A549 (cell line): Measurements from ENCODE around the gene CEACAM16. TPM values are rescaled to one million over a fixed set of nuclear protein-coding genes. Genes with fewer than 3 reads are reported as not detected.

Experiments
- ATAC-seq, 2 experiments: fragments of 200-7000 bp in 1 of 2; fragments of >200 bp in 1 of 2; cut with Nextera tagmentation in 1 of 2; cut with Tn5 transposase in 1 of 2; 3 replicates each; pipeline versions ENCODE4 v1.8.0 to v1.9.1; 2018 to 2020; ENCODE audit warnings: mild to moderate bottlenecking in 1 of 2, moderate library complexity in 1 of 2
- CTCF ChIA-PET: fragments of 300-600 bp; sonication (Branson Sonifier 250); formaldehyde crosslinking; extraction: SDS; loops from one replicate; lab custom pipeline; 2021; ENCODE audit warnings: antibody characterized with exemption, inconsistent platforms; lab: Yijun Ruan, JAX
- POLR2A ChIA-PET: fragments of 350-600 bp; formaldehyde crosslinking; extraction: SDS; loops from one replicate; lab custom pipeline; 2021; ENCODE audit warnings: antibody characterized with exemption, inconsistent platforms; lab: Yijun Ruan, JAX
- DNase-seq, 2 experiments: peaks; one replicate each; pipeline versions ENCODE4 v3.0.0 to v3.0.0-alpha.2; 2011 to 2016; ENCODE audit warnings: low read depth in 1 of 2, low spot score in 1 of 2
- FAIRE-seq: peaks from 2 replicates; lab custom pipeline; 2011; peaks lifted over from hg19 to GRCh38; lab: Jason Lieb, UNC
- H3K27ac ChIP-seq, 2 experiments: fragments of >200 bp; sonication (Bioruptor Twin); formaldehyde crosslinking; 3 replicates each; pipeline ENCODE4 v1.5.1; 2016 to 2017
- H3K4me1 ChIP-seq: fragments of >200 bp; sonication (Bioruptor Twin); formaldehyde crosslinking; 3 replicates; pipeline ENCODE4 v1.6.1; 2016
- H3K4me2 ChIP-seq: fragments of >200 bp; sonication (Bioruptor Twin); formaldehyde crosslinking; 3 replicates; pipeline ENCODE4 v1.6.1; 2016
- H3K4me3 ChIP-seq: fragments of >200 bp; sonication (Bioruptor Twin); formaldehyde crosslinking; 3 replicates; pipeline ENCODE4 v1.5.1; 2016
- H3K9me3 ChIP-seq: fragments of >200 bp; sonication (Bioruptor Twin); formaldehyde crosslinking; 3 replicates; pipeline ENCODE4 v1.6.1; 2016
- BCL3 ChIP-seq: fragments of >200 bp; sonication (Bioruptor Twin); formaldehyde crosslinking; IDR thresholded peaks from 3 replicates; pipeline ENCODE4 v1.6.1; 2016
- CEBPB ChIP-seq, 2 experiments: fragments of >200 bp in 1 of 2; sonication (Bioruptor Twin) in 1 of 2; formaldehyde crosslinking in 1 of 2; IDR thresholded peaks; 2 replicates each; pipeline ENCODE4 v1.6.1; 2012 to 2016
- CHD2 ChIP-seq: fragments of 150-350 bp; IDR thresholded peaks from 2 replicates; pipeline ENCODE4 v1.6.1; 2014; ENCODE audit warnings: low read length; ENCODE audit not compliant: partially characterized antibody
- CTCF ChIP-seq: fragments of >200 bp; sonication (Bioruptor Twin); formaldehyde crosslinking; IDR thresholded peaks from 3 replicates; pipeline ENCODE4 v1.5.1; 2016
- EHF ChIP-seq: fragments of 250-450 bp; sonication (Bioruptor Pico); IDR thresholded peaks from 2 replicates; pipeline ENCODE4 v1.5.0; 2020; ENCODE audit warnings: mild to moderate bottlenecking
- EHMT2 ChIP-seq: fragments of 200-600 bp; sonication (generic); IDR thresholded peaks from 2 replicates; pipeline ENCODE4 v1.6.1; 2016; ENCODE audit warnings: antibody characterized with exemption, low read depth, mild to moderate bottlenecking, moderate library complexity
- EP300 ChIP-seq, 2 experiments: fragments of >200 bp; sonication (Bioruptor Twin); formaldehyde crosslinking; IDR thresholded peaks; 2 replicates in 1 of 2; 3 replicates in 1 of 2; pipeline ENCODE4 v1.6.1; 2016 to 2017
- ESRRA ChIP-seq: fragments of 150-350 bp; IDR thresholded peaks from 2 replicates; pipeline ENCODE4 v1.6.1; 2014; ENCODE audit warnings: mild to moderate bottlenecking, low read length, borderline replicate concordance
- FOSB ChIP-seq: fragments of 250-450 bp; sonication (Bioruptor Pico); IDR thresholded peaks from 2 replicates; pipeline ENCODE4 v1.5.0; 2020; ENCODE audit warnings: mild to moderate bottlenecking, moderate library complexity
- FOSL2 ChIP-seq, 2 experiments: fragments of 450-650 bp in 1 of 2; fragments of >200 bp in 1 of 2; sonication (Bioruptor Twin) in 1 of 2; formaldehyde crosslinking; IDR thresholded peaks; 2 replicates each; pipeline versions ENCODE4 v1.5.0 to v1.6.1; 2016 to 2020; ENCODE audit warnings: mild to moderate bottlenecking in 1 of 2, moderate library complexity in 1 of 2
- FOXS1 ChIP-seq: fragments of 250-450 bp; sonication (Bioruptor Pico); IDR thresholded peaks from 2 replicates; pipeline ENCODE4 v1.5.0; 2020; ENCODE audit warnings: mild to moderate bottlenecking, moderate library complexity
- HEYL ChIP-seq: fragments of 250-450 bp; sonication (Bioruptor Pico); IDR thresholded peaks from 2 replicates; pipeline ENCODE4 v1.8.0; 2021; ENCODE audit warnings: mild to moderate bottlenecking, moderate library complexity
- HOXA7 ChIP-seq: fragments of 250-450 bp; sonication (Bioruptor Pico); IDR thresholded peaks from 2 replicates; pipeline ENCODE4 v1.5.0; 2020; ENCODE audit warnings: mild to moderate bottlenecking, moderate library complexity
- HOXB13 ChIP-seq: fragments of 250-450 bp; sonication (Bioruptor Pico); IDR thresholded peaks from 2 replicates; pipeline ENCODE4 v1.5.0; 2020; ENCODE audit warnings: low read depth, mild to moderate bottlenecking, moderate library complexity
- HOXB5 ChIP-seq: fragments of 250-450 bp; sonication (Bioruptor Pico); IDR thresholded peaks from 2 replicates; pipeline ENCODE4 v1.5.0; 2020; ENCODE audit warnings: mild to moderate bottlenecking, moderate library complexity
- JUN ChIP-seq, 2 experiments: fragments of >200 bp; sonication (Bioruptor Twin); formaldehyde crosslinking; IDR thresholded peaks; 2 replicates in 1 of 2; 3 replicates in 1 of 2; pipeline ENCODE4 v1.6.1; 2016 to 2017
- JUNB ChIP-seq: fragments of >200 bp; sonication (Bioruptor Twin); formaldehyde crosslinking; IDR thresholded peaks from 2 replicates; pipeline ENCODE4 v1.6.1; 2016
- KDM1A ChIP-seq: fragments of 200-600 bp; sonication (generic); IDR thresholded peaks from 2 replicates; pipeline ENCODE4 v1.6.1; 2016; ENCODE audit warnings: low read depth, mild to moderate bottlenecking
- KDM5A ChIP-seq: fragments of 200-600 bp; sonication (generic); IDR thresholded peaks from 2 replicates; pipeline ENCODE4 v1.6.1; 2016; ENCODE audit warnings: antibody characterized with exemption, mild to moderate bottlenecking
- MAZ ChIP-seq: fragments of 150-350 bp; IDR thresholded peaks from 2 replicates; pipeline ENCODE4 v1.6.1; 2014; ENCODE audit warnings: antibody characterized with exemption, low read depth, low read length, borderline replicate concordance
- NPAS2 ChIP-seq: fragments of 250-450 bp; sonication (Bioruptor Pico); IDR thresholded peaks from 2 replicates; pipeline ENCODE4 v1.8.0; 2022; ENCODE audit warnings: mild to moderate bottlenecking, moderate library complexity, borderline replicate concordance
- POLR2A ChIP-seq: IDR thresholded peaks from 2 replicates; pipeline ENCODE4 v1.6.1; 2012; ENCODE audit warnings: mild to moderate bottlenecking, low read length
- POLR2AphosphoS2 ChIP-seq: conservative IDR thresholded peaks from 2 replicates; pipeline ENCODE4 v1.6.1; 2012; ENCODE audit warnings: low read length, improper control_type of control experiment, inconsistent platforms
- RARB ChIP-seq: fragments of 250-450 bp; sonication (Bioruptor Pico); IDR thresholded peaks from 2 replicates; pipeline ENCODE4 v1.8.0; 2021; ENCODE audit warnings: mild to moderate bottlenecking, moderate library complexity
- TP53 ChIP-seq: fragments of 250-450 bp; sonication (Bioruptor Pico); IDR thresholded peaks from 2 replicates; pipeline ENCODE4 v1.5.0; 2021; ENCODE audit warnings: mild to moderate bottlenecking, moderate library complexity
- ZC3H11A ChIP-seq: fragments of 450-650 bp; IDR thresholded peaks from 2 replicates; pipeline ENCODE4 v1.6.1; 2014; ENCODE audit warnings: antibody characterized with exemption, mild to moderate bottlenecking
- ZNF302 ChIP-seq: fragments of 250-450 bp; sonication (Bioruptor Pico); IDR thresholded peaks from 2 replicates; pipeline ENCODE4 v1.9.0; 2021; ENCODE audit warnings: inconsistent platforms, mild to moderate bottlenecking, moderate library complexity
- ZSCAN20 ChIP-seq: fragments of 250-450 bp; sonication (Bioruptor Pico); IDR thresholded peaks from 2 replicates; pipeline ENCODE4 v1.8.0; 2022; ENCODE audit warnings: mild to moderate bottlenecking, moderate library complexity
- WGBS: methylation state at CpG from one replicate; pipeline ENCODE4 v1.1.6; 2017; ENCODE audit errors: missing lambda C conversion rate; 5-methylcytosine and 5-hydroxymethylcytosine counted together
- polyA plus RNA-seq, 4 experiments: library from polyadenylated mRNA; depleted of rRNA in 3 of 4; stranded (reverse); fragments of >200 nt; fragmentation: RNase III in 1 of 4; extraction: RNeasy Plus Mini Kit Qiagen cat#74134 plus additional on column Dnase treatment in 1 of 4; gene quantifications; 2 replicates in 3 of 4; 3 replicates in 1 of 4; pipeline ENCODE4 v1.2.3, GENCODE V29; 2011 to 2017
- TF ChIP-seq, protein P1 (sequence below): fragments of 250-450 bp; sonication (Bioruptor Pico); IDR thresholded peaks from 2 replicates; pipeline ENCODE4 v1.5.0; 2021; ENCODE audit warnings: mild to moderate bottlenecking, moderate library complexity, borderline replicate concordance
- TF ChIP-seq, protein P2 (sequence below): fragments of 250-450 bp; sonication (Bioruptor Pico); IDR thresholded peaks from 2 replicates; pipeline ENCODE4 v1.5.0; 2020; ENCODE audit warnings: low read depth, mild to moderate bottlenecking, moderate library complexity
- TF ChIP-seq, protein P3 (sequence below): fragments of 150-350 bp; IDR thresholded peaks from 2 replicates; pipeline ENCODE4 v1.6.1; 2014; ENCODE audit warnings: low read depth, mild to moderate bottlenecking, low read length

The CEACAM16 gene
- polyA plus RNA-seq, 2 of the 4 experiments (the other 2 are of a cell fraction), result not detected

- no peak for TF ChIP-seq CTCF
These were observed 42.9 kb downstream of the CEACAM16 start (continued) for GRCh38 chr19:44741841-44742329.

DNA sequence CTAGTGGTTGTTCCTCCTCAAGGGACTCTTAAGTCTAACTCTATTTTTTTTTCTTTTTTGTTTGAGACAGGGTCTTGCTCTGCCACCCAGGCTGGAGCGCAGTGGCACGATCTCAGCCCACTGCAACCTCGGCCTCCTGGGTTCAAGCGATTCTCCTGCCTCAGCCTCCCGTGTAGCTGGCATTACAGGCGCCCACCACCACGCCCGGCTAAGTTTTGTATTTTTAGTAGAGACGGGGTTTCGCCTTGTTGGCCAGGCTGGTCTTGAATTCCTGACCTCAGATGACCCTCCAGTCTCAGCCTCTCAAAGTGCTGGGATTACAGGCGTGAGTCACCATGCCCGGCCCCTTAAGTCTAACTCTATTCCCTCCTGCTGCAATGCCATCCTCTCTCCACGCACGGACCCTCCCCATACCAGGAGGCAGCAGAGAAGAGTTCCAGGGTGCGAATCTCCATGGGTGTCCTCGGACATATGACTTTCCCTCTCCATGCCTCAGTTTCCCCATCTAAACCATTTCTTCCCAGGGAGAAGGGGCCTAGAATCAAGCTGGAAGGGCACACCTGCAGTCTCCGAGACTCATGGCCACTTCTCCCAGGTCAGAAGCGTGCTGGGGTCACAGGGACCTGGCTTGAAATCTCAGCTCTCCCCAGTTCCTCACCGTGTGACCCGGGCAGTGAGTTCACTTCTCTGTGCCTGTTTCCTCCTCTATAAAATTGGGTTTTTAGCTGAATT lies 43.5 kb downstream of the CEACAM16 start:
- WGBS, result 17% methylated on average over 20 of the region's 20 CpGs
- peaks cover 91% of the 10 kb centered on the region for H3K4me1 ChIP-seq
- H3K9me3 ChIP-seq, result no peaks in the 10 kb centered on the region
- peak overlapping the region; percentile 92 to 99 for H3K27ac ChIP-seq
- H3K4me2 ChIP-seq, result peak overlapping the region; percentile 89
- POLR2A ChIA-PET, result interaction anchor here (0.6 to 4.0 kb wide), 13 partner anchors 9 to 57 kb away, joined by 3 to 53 read pairs (median 8); no protein-coding TSS in a partner anchor
- FAIRE-seq (no peak), DNase-seq (peak in 1 of 2 experiments; percentile 91), ATAC-seq (peak in 1 of 2 experiments; percentile 9; a peak in 3 of 6 replicates)
- CTCF ChIA-PET, result interaction anchor here (1.1 to 42.5 kb wide), 8 partner anchors 16 to 154 kb away, joined by 3 to 1899 read pairs (median 6); partner anchors contain the start of genes BCL3, CBLC and NECTIN2
- peak overlapping the region; percentile 2; the same call in 2 of the 3 replicates for H3K4me3 ChIP-seq
- TF ChIP-seq FOXS1, result peak; percentile 79
- no peak for TF ChIP-seq BCL3
- TF ChIP-seq HOXB5 (CRISPR knock-in tag), result peak; percentile 91
- TF ChIP-seq, protein P1, sequence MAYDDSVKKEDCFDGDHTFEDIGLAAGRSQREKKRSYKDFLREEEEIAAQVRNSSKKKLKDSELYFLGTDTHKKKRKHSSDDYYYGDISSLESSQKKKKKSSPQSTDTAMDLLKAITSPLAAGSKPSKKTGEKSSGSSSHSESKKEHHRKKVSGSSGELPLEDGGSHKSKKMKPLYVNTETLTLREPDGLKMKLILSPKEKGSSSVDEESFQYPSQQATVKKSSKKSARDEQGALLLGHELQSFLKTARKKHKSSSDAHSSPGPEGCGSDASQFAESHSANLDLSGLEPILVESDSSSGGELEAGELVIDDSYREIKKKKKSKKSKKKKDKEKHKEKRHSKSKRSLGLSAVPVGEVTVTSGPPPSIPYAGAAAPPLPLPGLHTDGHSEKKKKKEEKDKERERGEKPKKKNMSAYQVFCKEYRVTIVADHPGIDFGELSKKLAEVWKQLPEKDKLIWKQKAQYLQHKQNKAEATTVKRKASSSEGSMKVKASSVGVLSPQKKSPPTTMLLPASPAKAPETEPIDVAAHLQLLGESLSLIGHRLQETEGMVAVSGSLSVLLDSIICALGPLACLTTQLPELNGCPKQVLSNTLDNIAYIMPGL (CRISPR knock-in tag), result no peak; the same call in 1 of the 2 replicates
- no peak for TF ChIP-seq JUN (IDR thresholded peaks at IDR 0.05)
- TF ChIP-seq EHMT2, result no peak
- TF ChIP-seq ZNF302, result peak; percentile 80; the same call in 1 of the 2 replicates
- TF ChIP-seq NPAS2 (CRISPR knock-in tag), result 0 out of 2 replicates have a peak, but pooled peaks have one; percentile 46
- no peak for TF ChIP-seq KDM5A
- TF ChIP-seq ZSCAN20 (CRISPR knock-in tag), result peak; percentile 86
- TF ChIP-seq FOSB (CRISPR knock-in tag), result peak; percentile 89
- 0 out of 2 replicates have a peak, but pooled peaks have one; percentile 14 for TF ChIP-seq FOSL2 (IDR thresholded peaks at IDR 0.05)
- peak; percentile 94 for TF ChIP-seq FOSL2 (CRISPR knock-in tag; IDR thresholded peaks at IDR 0.05)
- peak; percentile 96 for TF ChIP-seq EHF (CRISPR knock-in tag)
- TF ChIP-seq HOXA7 (CRISPR knock-in tag), result peak; percentile 27; the same call in 1 of the 2 replicates
- TF ChIP-seq JUNB, result no peak
- TF ChIP-seq RARB (CRISPR knock-in tag), result peak; percentile 82; the same call in 1 of the 2 replicates
- peak; percentile 17; the same call in 1 of the 2 replicates for TF ChIP-seq TP53 (CRISPR knock-in tag)
- no peak for TF ChIP-seq CEBPB (IDR thresholded peaks at IDR 0.05)
- no peak for TF ChIP-seq ZC3H11A
- TF ChIP-seq ESRRA, result no peak
- peak; percentile 97 for TF ChIP-seq HOXB13 (CRISPR knock-in tag)
- 0 out of 2 replicates have a peak, but pooled peaks have one; percentile 9 for TF ChIP-seq POLR2A
- TF ChIP-seq, protein P2, sequence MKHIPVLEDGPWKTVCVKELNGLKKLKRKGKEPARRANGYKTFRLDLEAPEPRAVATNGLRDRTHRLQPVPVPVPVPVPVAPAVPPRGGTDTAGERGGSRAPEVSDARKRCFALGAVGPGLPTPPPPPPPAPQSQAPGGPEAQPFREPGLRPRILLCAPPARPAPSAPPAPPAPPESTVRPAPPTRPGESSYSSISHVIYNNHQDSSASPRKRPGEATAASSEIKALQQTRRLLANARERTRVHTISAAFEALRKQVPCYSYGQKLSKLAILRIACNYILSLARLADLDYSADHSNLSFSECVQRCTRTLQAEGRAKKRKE, result peak; percentile 93
- TF ChIP-seq HEYL, result peak; percentile 92
- no peak for TF ChIP-seq MAZ
- no peak for TF ChIP-seq EP300 (IDR thresholded peaks at IDR 0.05)
- no peak for TF ChIP-seq CHD2
- TF ChIP-seq, protein P3, sequence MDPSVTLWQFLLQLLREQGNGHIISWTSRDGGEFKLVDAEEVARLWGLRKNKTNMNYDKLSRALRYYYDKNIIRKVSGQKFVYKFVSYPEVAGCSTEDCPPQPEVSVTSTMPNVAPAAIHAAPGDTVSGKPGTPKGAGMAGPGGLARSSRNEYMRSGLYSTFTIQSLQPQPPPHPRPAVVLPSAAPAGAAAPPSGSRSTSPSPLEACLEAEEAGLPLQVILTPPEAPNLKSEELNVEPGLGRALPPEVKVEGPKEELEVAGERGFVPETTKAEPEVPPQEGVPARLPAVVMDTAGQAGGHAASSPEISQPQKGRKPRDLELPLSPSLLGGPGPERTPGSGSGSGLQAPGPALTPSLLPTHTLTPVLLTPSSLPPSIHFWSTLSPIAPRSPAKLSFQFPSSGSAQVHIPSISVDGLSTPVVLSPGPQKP, result no peak
- no peak for TF ChIP-seq POLR2AphosphoS2
- TF ChIP-seq KDM1A, result peak; percentile 81
